HEK293T (cell line): ENCODE results near the gene KCNG2.

Experiments
- CTCF ChIA-PET: fragments of 350-600 bp; formaldehyde crosslinking; extraction: SDS; loops from one replicate; lab custom pipeline; 2021; ENCODE audit warnings: antibody characterized with exemption, inconsistent platforms; lab: Yijun Ruan, JAX
- POLR2A ChIA-PET: fragments of 350-600 bp; formaldehyde crosslinking; extraction: SDS; loops from one replicate; lab custom pipeline; 2020; ENCODE audit warnings: antibody characterized with exemption, inconsistent platforms; lab: Yijun Ruan, JAX
- DNase-seq: peaks from one replicate; pipeline ENCODE4 v3.0.0; 2012; ENCODE audit warnings: mixed read lengths; ENCODE audit errors: extremely low spot score
- ARNT ChIP-seq: fragments of 450-650 bp; IDR thresholded peaks from 2 replicates; pipeline ENCODE4 v1.6.1; 2017; ENCODE audit warnings: mild to moderate bottlenecking
- BHLHE40 ChIP-seq: fragments of 450-650 bp; IDR thresholded peaks from 2 replicates; pipeline ENCODE4 v1.6.1; 2016; ENCODE audit warnings: mild to moderate bottlenecking, moderate library complexity, borderline replicate concordance
- CTBP1 ChIP-seq: fragments of 450-650 bp; IDR thresholded peaks from 2 replicates; pipeline ENCODE4 v1.6.1; 2016; ENCODE audit warnings: borderline replicate concordance
- ELF4 ChIP-seq: fragments of 450-650 bp; IDR thresholded peaks from 2 replicates; pipeline ENCODE4 v1.6.1; 2017; ENCODE audit warnings: antibody characterized with exemption
- FOXA1 ChIP-seq: fragments of 450-650 bp; IDR thresholded peaks from 2 replicates; pipeline ENCODE4 v1.6.1; 2016; ENCODE audit warnings: mild to moderate bottlenecking
- FOXK2 ChIP-seq: fragments of 450-650 bp; IDR thresholded peaks from 2 replicates; pipeline ENCODE4 v1.6.1; 2016; ENCODE audit warnings: mild to moderate bottlenecking
- FOXM1 ChIP-seq: fragments of 450-650 bp; IDR thresholded peaks from 2 replicates; pipeline ENCODE4 v1.6.1; 2017; ENCODE audit warnings: mild to moderate bottlenecking, borderline replicate concordance
- HDGF ChIP-seq: fragments of 450-650 bp; IDR thresholded peaks from 2 replicates; pipeline ENCODE4 v1.6.1; 2017; ENCODE audit warnings: antibody characterized with exemption, borderline replicate concordance
- L3MBTL2 ChIP-seq: fragments of 450-650 bp; conservative IDR thresholded peaks from 2 replicates; pipeline ENCODE4 v1.6.1; 2016; ENCODE audit warnings: mild to moderate bottlenecking
- LEF1 ChIP-seq: fragments of 450-650 bp; IDR thresholded peaks from 2 replicates; pipeline ENCODE4 v1.6.1; 2017; ENCODE audit warnings: mild to moderate bottlenecking, borderline replicate concordance
- NFRKB ChIP-seq: fragments of 450-650 bp; IDR thresholded peaks from 2 replicates; pipeline ENCODE4 v1.6.1; 2016; ENCODE audit warnings: mild to moderate bottlenecking, moderate library complexity
- PKNOX1 ChIP-seq: fragments of 450-650 bp; IDR thresholded peaks from 2 replicates; pipeline ENCODE4 v1.6.1; 2016
- SP1 ChIP-seq: fragments of 450-650 bp; IDR thresholded peaks from 2 replicates; pipeline ENCODE4 v1.6.1; 2017
- SUZ12 ChIP-seq: fragments of 450-650 bp; IDR thresholded peaks from 2 replicates; pipeline ENCODE4 v1.6.1; 2016; ENCODE audit warnings: mild to moderate bottlenecking
- TARDBP ChIP-seq: fragments of 450-650 bp; IDR thresholded peaks from 2 replicates; pipeline ENCODE4 v1.6.1; 2016
- ZNF384 ChIP-seq: fragments of 450-650 bp; IDR thresholded peaks from 2 replicates; pipeline ENCODE4 v1.6.1; 2016

KCNG2 gene

GRCh38 chr18:79774111-79774510, 23.6 kb upstream of the KCNG2 start:
- ChIA-PET POLR2A (no interaction called here), CTCF (no interaction called here)
- DNase-seq, result no peak
- TF ChIP-seq BHLHE40 (no peak), ELF4 (no peak), ARNT (no peak), SP1 (no peak), FOXK2 (no peak), HDGF (no peak), NFRKB (no peak), CTBP1 (no peak), FOXM1 (no peak), L3MBTL2 (no peak), PKNOX1 (no peak), ZNF384 (no peak), LEF1 (no peak), SUZ12 (no peak), FOXA1 (no peak), TARDBP (no peak)

- ChIA-PET CTCF (no interaction called here), POLR2A (no interaction called here)
- DNase-seq, result no peak
- no peak for TF ChIP-seq PKNOX1
- no peak for TF ChIP-seq NFRKB
- TF ChIP-seq ELF4, result no peak
- TF ChIP-seq FOXA1, result no peak
- TF ChIP-seq ZNF384, result no peak
- TF ChIP-seq BHLHE40, result no peak
- TF ChIP-seq SUZ12, result no peak
- TF ChIP-seq L3MBTL2, result no peak
- no peak for TF ChIP-seq LEF1
- no peak for TF ChIP-seq TARDBP
- no peak for TF ChIP-seq CTBP1
- no peak for TF ChIP-seq HDGF
Observed at GRCh38 chr18:79775441-79776221, 22.1 kb upstream of the KCNG2 start.

GRCh38 chr18:79776674-79777073, 21.1 kb upstream of the KCNG2 start:
- CTCF ChIA-PET, result no interaction called here
- no peak for DNase-seq
- TF ChIP-seq ELF4 (no peak), NFRKB (no peak), SP1 (no peak), FOXK2 (no peak), CTBP1 (no peak), LEF1 (no peak), BHLHE40 (no peak), L3MBTL2 (no peak), HDGF (no peak), FOXM1 (no peak), ARNT (no peak)
- POLR2A ChIA-PET, result no interaction called here

- TF ChIP-seq CTBP1 (no peak), ARNT (no peak), ELF4 (no peak), NFRKB (no peak), SP1 (no peak), BHLHE40 (no peak), FOXA1 (no peak), ZNF384 (no peak), HDGF (no peak), PKNOX1 (no peak), FOXM1 (no peak), SUZ12 (no peak), TARDBP (no peak), FOXK2 (no peak), LEF1 (no peak), L3MBTL2 (no peak)
- POLR2A ChIA-PET, result no interaction called here
- no peak for DNase-seq
- CTCF ChIA-PET, result interaction anchor here (0.5 kb wide), 1 partner anchor 38 kb away, joined by 3 read pairs; no protein-coding TSS in a partner anchor
Observed at GRCh38 chr18:79778291-79778791, 19.4 kb upstream of the KCNG2 start.

- ChIA-PET CTCF (no interaction called here), POLR2A (no interaction called here)
- no peak for DNase-seq
- TF ChIP-seq TARDBP, result no peak
- TF ChIP-seq CTBP1, result no peak
- TF ChIP-seq LEF1, result no peak
- TF ChIP-seq FOXA1, result no peak
- no peak for TF ChIP-seq L3MBTL2
- TF ChIP-seq BHLHE40, result no peak
- no peak for TF ChIP-seq PKNOX1
- TF ChIP-seq SP1, result no peak
- no peak for TF ChIP-seq ZNF384
- no peak for TF ChIP-seq NFRKB
- no peak for TF ChIP-seq ARNT
- no peak for TF ChIP-seq HDGF
Observed at GRCh38 chr18:79779021-79779699, 18.6 kb upstream of the KCNG2 start.
